Embryonic facial prominence (tissue), 1 donor: ENCODE results near the gene BDNF.
"Not testable (repeated sequence)": the region's sequence is repeated elsewhere in the genome, so short reads cannot be mapped to it uniquely, and the experiment has no call there.

Experiments
- DNase-seq: peaks from one replicate; pipeline ENCODE4 v3.0.0-alpha.2; 2016; ENCODE audit errors: extremely low spot score

The BDNF gene

GRCh38 chr11:27700351-27701301, at the start of gene BDNF:
BDNF (minus strand) TSS chr11:27700455; CDS start chr11:27658564, 41,891 bp downstream.
- no peak for DNase-seq

- no peak for DNase-seq
Measured at GRCh38 chr11:27740362-27741013, 40.2 kb upstream of the BDNF start.

GRCh38 chr11:27735281-27735680, 35.0 kb upstream of the BDNF start:
- DNase-seq, result no peak

GRCh38 chr11:27731803-27732202, 31.5 kb upstream of the BDNF start:
- not testable (repeated sequence) for DNase-seq

- no peak for DNase-seq
Measured at GRCh38 chr11:27726981-27727380, 26.7 kb upstream of the BDNF start.

- DNase-seq, result no peak
Measured at GRCh38 chr11:27723687-27724086, 23.4 kb upstream of the BDNF start.

GRCh38 chr11:27722953-27723344, 22.7 kb upstream of the BDNF start:
- DNase-seq, result no peak

- DNase-seq, result no peak
Measured at GRCh38 chr11:27722117-27722952, 22.1 kb upstream of the BDNF start.

GRCh38 chr11:27721264-27722116, 21.2 kb upstream of the BDNF start:
- no peak for DNase-seq

GRCh38 chr11:27720277-27720830, 20.1 kb upstream of the BDNF start:
- peak; percentile 50 for DNase-seq

- no peak for DNase-seq
Measured at GRCh38 chr11:27719546-27719925, 19.3 kb upstream of the BDNF start.

- DNase-seq, result no peak
Measured at GRCh38 chr11:27718863-27719545, 18.7 kb upstream of the BDNF start.

GRCh38 chr11:27718346-27718862, 18.1 kb upstream of the BDNF start:
- no peak for DNase-seq

GRCh38 chr11:27717801-27718229, 17.6 kb upstream of the BDNF start:
- DNase-seq, result no peak

GRCh38 chr11:27717377-27717776, 17.1 kb upstream of the BDNF start:
- DNase-seq, result no peak

GRCh38 chr11:27716835-27717234, 16.6 kb upstream of the BDNF start:
- no peak for DNase-seq

GRCh38 chr11:27716216-27716615, 16.0 kb upstream of the BDNF start:
- DNase-seq, result no peak

GRCh38 chr11:27711725-27712124, 11.5 kb upstream of the BDNF start:
- DNase-seq, result no peak

- no peak for DNase-seq
Measured at GRCh38 chr11:27710536-27710935, 10.3 kb upstream of the BDNF start.

- no peak for DNase-seq
Measured at GRCh38 chr11:27707676-27708075, 7.4 kb upstream of the BDNF start.
